Measurements from ENCODE around the gene UBE2R2.
"Not testable (repeated sequence)": the region's sequence is repeated elsewhere in the genome, so short reads cannot be mapped to it uniquely, and the experiment has no call there.

UBE2R2 gene

DNA sequence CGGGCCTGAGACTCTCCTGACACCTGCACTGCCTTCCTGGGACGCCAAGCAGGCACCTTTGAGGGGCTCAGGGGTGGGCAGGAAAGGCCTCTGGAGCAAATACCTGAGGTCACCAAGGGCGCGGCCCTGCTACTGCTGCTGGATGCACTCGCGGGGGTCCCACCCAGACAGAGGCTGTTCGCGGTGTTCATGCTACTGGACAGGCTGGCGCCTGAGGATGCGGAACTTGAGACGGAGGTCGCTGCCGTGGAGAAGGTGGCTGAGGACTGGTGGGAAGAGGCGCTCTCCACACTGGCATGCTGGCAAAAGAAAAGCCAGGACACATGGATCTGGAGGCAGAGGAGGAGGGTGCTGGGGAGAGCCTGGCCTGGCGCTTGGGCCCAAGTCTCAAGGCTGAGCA is 110.7 kb downstream of the UBE2R2 start:
- DNase-seq, result no peak

DNA sequence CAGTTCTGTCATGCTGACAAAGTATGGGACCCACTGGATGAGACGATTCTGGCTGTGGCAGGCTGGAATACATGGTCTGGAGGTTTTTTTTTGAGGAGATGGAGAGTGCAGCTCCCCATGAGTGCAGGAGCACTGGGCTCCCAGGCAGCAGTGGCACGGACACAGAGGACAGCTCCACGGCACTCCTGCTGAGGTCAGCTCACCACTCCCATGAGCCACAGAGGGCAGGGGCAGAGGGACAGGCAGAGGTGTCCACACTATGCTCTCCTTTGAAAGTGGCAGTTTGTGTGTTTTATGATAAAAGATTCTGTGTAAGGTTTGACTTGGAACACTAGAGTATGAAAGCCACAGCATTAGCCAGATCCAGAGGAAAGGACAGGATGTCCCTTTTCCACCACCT is 114.4 kb downstream of the UBE2R2 start:
- no peak for DNase-seq

DNA sequence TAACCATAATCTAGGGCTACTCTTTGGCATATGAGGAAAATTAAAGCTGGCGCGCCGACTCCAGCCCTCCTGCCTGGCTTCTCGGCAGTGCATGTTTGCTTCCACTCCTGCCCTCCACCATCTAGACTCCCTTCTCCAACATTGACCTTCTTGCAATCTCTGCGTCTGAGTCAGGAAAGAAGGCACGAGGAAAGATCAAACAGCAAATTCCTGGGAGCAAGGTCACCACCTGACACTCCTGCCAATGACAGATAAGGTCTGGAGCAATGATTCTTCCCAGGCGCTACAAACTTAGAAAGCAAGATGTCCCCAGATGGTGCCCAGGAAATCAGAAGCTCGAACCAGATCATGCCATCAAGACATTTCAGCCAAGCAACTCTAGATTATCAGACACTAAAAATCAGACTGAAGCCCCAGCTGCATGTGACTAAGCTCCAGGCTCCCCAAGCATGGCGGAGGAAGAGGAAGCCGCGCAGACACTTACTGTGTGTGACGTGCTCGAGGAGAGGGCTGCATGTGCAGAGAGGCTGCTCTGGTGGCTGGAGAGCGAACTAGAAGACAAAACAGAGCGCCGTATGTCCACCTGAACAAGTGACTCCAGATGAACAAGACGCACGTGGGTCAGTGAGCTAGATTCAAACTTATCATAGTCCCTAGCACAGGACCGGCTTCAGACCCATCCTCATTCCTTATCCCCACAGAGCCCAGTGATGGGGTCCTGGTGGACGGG is 115.3 kb downstream of the UBE2R2 start:
- DNase-seq, result no peak

DNA sequence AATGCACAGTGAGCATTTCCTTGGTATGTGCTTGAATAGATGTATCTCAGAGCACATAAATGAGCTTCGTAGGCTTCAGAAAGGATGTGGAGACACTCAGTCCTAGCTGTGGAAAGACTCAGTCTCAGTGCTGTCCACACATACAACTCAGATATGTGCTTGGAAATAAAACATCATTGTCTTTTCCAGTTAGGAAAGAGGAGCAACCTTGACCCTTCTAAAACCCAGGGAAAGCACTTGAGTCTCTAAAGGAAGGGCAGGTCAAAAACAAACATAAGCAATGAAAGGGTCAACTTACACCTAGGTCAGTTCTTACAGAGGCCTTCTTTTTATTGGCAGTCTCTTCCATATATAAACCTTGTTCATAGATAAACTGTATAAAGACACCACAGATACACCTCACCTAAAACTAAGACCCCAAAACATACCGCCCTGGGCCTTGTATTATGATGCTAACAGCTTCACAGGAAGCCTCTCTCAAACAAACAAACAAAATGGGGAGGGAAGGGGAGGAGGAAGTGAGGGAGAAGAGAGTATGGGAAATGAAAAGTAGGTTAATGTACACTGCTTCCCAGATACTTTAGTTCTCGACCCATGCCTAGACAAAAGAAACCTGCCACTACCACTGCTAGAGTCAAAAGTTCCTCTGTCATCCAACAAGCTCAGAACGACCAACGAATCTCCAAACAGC is 117.4 kb downstream of the UBE2R2 start:
- no peak for DNase-seq

DNA sequence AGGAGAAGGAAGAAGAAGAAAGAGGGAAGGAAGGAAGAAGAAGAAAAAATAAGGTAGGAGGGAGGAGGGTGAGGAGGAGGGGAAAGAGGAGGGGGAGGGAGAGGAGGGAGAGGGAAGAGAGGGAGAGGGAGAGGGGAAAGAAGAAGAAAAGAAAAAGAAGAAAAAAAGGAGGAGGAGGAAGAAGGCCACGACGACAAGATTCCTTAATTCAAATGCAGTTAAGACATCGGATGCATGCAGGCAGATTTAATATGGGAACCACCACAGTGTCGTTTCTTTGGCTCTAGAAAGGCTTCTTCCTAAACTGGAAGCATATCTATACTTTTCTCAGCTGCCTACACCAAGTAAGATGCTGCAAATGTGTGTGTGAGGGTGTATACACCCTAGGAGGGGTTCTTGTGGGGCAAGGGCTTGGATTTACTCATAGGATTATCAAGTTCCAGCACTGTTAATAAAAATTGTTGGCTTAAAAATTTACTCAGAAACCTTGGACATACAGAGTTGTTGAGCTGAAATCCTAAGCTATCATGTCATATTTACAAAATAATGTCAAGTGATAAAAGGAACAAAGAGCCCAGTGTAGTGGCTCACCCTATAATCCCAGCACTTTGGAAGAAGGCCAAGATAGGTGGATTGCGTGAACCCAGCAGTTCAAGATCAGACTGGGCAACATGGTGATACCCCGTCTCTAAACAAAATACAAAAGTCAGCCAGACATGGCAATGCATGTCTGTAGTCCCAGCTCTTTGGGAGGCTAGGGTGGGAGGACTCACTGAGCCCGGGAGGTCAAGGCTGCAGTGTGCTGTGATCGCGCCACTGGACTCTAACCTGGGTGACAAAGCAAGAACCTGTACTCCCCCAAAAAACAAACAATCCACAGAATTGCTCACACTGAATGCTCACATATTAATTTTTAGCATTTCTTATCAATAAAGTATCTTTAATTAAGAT is 123.2 kb downstream of the UBE2R2 start:
- DNase-seq, result no peak

DNA sequence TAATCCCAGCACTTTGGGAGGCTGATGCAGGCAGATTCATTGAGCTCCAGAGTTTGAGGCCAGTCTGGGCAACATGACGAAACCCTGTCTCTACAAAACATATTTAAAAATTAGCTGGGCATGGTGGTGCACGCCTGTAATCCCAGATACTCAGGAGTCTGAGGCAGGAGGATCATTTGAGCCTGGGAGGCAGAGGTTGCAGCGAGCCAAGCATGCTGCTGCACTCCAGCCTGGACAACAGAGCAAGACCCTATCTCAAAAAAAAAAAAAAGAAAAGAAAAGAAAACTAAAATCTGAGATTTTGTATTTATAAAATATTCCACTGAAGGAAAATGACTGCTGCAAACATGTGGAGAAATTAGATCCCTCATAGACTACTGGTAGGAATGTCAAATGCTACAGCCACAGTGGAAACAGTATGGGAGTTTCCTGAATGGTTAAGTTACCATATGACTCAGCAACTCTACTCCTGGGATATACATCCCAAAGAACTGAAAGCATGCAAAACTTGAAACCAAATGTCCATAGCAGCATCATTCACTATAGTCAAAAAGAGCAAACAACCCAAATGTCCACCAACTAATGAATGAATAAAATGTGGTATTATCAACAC is 125.6 kb downstream of the UBE2R2 start:
- no peak for DNase-seq

DNA sequence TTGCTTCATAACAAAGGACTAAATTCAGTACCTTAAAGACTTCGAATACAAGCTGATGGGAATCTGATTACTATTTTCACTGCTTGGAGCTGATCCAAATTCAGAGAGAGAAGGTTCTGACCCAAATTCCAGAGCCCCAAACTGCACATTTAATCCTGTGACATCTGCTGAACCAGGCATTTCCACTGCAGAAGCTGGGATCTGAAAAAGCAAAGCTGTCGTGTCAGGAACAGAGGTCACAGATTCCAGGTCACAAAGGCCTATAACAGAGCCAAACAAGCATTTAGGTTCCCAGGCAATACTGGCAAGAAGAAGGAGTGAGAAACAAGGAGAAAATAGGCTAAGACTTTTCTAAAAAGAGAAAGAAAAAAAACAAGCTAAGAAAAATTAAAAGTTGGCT is 126.4 kb downstream of the UBE2R2 start:
- no peak for DNase-seq

DNA sequence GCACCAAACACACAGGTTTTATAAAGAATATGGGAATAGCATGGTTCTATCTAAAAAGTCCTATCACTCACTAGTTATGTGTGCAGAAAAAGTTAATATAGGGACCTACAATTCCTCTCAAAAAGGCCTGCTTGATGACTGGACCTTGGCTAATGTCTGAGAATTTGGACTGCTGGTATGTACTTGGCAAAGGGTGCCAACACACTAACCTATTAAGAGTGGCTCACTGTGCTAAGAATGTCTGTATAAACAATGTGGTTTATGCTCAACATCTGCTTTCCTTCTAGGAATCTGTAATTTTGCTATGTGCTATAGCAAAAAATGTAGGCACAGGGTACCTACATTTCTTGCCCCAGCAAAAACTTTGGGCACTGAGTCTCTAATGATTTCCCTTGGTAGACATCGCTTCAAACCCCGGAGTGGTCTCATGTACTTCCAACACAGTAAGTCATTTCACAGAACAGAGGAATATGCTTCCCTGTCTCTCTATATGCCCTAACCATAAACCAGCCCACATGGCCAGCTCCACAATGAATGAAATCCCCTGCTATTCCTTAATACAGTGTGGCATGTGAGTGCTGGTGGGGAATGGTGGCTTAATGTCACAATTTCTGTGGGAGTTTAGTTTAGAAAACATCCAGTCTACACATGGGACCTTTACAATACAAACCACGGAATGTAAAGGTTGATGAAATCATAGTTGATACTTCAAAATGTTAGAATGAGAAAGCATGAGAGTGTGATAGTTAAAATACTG is 130.0 kb downstream of the UBE2R2 start:
- no peak for DNase-seq

DNA sequence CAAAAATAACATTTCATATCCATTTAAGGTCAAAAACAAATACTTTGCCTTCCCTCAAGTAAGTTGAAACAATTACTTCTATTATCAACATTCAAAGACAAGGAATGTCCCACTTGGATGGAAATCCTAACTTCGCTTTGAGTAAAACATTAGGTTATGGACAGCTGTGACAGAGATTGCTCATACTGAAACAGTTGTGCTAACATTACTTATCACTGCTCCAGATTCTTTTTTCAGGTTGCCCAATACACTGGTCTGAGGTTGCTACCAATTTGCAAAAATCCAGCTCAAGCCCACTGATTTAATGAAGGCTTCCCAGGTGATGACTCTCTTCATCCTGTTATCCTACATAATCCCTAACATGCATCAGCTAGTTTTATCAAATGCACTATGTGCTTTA is 133.4 kb downstream of the UBE2R2 start:
- no peak for DNase-seq

DNA sequence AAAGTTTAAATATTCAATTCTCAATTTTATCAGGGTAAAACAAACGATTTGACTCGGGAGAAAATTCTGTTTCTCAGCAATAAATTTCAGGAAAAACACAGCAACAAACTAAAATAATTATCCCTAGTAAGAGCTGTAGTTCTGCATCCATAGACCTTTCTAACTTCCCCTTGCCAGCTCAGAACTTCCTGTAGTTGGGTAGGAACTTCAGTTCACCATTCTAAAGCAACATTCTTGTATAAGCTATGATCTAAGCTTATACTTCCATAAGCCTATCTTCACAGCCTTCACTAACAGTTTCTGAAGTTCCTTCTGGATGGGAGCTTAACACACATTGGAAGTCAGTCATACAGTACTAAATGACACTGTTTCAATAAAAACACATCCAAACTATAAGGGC is 135.1 kb downstream of the UBE2R2 start:
- no peak for DNase-seq

DNA sequence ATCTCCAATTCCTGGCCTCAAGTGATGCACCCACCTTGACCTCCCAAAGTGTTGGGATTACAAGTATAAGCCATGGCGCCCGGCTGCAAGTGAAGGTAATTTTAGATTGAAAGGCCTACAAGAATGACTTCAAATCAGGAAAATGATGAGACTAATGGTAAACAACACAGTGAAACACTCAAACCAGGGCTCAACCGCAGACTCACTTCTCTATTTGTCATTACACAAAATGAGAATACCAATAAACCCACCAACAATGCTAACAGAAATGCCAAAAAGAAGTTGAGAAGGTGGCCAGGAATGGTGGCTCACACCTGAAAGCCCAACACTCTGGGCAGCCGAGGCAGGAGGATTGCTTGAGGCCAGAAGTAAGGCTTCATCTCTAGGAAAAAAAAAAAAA is 139.6 kb downstream of the UBE2R2 start:
- no peak for DNase-seq

DNA sequence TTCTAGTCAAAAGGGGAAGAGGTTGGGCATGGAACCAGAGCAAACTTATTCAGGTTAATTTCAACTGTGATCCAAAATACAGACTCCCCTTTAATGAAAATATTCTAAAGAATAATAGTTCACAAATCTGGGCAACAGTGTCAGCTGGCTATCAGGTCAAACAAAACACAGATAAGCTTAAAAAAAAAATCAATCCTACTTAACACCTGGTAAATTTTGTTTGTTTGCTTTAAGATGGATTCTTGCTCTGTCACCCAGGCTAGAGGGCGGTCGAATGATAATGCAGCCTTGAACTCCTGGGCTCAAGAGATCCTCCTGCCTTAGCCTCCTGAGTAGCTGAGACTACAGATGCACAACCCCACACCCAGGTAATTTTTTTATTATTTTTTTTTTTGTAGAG is 142.8 kb downstream of the UBE2R2 start:
- DNase-seq, result no peak

DNA sequence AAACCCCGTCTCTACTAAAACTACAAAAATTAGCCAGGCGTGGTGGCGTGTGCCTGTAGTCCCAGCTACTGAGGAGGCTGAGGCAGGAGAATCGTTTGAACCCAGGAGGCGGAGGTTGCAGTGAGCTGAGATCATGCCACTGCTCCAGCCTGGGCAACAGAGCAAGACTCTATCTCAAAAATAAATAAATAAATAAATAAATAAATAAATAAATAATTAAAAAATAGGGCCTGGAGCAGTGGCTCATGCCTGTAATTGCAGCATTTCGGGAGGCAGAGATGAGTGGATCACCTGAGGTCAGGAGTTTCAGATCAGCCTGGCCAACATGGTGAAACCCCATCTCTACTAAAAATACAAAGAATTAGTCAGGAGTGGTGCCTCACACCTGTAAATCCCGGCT is 145.5 kb downstream of the UBE2R2 start:
- not testable (repeated sequence) for DNase-seq

DNA sequence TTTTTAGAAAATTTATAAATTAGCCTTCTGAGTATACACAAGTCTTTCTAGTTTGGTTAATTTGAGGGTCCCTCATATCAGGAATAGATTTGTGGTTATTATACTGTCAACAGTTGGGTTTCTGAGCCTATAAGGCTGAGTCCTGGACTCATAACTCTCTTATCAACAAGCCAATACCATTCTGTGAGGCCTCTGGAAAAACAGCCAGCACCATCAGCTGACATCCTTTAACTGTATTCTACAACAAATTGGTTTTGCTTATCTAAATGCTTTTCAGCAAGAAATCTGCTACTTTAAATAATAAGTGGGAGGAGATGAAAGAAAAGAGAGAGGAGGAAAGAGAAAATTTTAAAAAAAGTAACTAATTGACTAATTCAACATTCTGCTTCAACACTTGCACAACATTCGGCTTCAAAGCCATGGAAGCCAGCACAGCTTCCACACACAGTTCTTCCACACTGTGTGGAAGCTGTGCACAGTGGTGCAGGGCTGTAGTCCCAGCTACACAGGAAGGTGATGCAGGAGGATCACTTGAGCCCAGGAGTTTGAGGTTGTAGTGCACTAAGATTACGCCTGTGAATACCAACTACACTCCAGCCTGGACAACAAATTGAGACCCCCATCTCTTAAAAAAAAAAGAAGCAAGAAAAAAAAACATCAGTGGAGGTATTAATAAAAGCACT is 147.3 kb downstream of the UBE2R2 start:
- no peak for DNase-seq
